HG02884 (cell line): ENCODE measurements around the gene SACS.
"Not testable (repeated sequence)": the region's sequence is repeated elsewhere in the genome, so short reads cannot be mapped to it uniquely, and the experiment has no call there.

ENCODE experiments used
- ATAC-seq: cut with Tn5 transposase; IDR thresholded peaks from one replicate; pipeline ENCODE4 v1.9.1; 2021; ENCODE audit warnings: mild to moderate bottlenecking, moderate library complexity; ENCODE audit not compliant: unreplicated experiment

SACS gene

DNA sequence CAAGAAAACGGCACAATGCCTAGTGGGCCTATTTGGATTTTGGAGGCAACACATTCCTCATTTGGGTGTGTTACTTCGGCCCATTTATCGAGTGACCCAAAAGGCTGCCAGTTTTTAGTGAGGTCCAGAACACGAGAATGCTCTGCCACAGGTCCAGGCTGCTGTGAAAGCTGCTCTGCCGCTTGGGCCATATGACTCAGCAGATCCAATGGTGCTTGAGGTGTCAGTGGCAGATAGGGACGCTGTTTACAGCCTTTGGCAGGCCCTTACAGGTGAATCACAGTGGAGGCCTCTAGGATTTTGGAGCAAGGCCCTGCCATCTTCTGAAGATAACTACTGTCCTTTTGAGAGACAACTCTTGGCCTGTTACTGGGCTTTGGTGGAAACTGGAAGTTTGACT lies 118.7 kb downstream of the SACS start:
- ATAC-seq = not testable (repeated sequence)

DNA sequence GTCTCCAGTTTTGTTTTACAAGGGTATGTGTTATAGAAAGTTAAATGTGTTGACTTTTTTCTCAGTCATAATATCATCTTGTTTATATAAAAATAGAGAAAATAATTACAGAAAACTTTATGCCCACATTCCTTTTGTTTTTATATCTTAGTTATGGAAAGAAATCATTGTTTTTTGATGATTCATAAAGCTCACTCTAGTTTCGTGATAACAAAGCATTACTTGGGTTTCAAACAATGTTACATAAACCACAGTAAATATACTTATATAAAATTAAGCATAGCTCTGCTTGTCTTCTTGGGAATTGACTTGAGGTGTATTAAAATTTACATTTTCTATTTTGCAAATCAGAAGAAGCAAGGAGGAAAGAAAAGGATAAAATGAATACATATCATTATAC lies 140.9 kb downstream of the SACS start:
- ATAC-seq = no peak

DNA sequence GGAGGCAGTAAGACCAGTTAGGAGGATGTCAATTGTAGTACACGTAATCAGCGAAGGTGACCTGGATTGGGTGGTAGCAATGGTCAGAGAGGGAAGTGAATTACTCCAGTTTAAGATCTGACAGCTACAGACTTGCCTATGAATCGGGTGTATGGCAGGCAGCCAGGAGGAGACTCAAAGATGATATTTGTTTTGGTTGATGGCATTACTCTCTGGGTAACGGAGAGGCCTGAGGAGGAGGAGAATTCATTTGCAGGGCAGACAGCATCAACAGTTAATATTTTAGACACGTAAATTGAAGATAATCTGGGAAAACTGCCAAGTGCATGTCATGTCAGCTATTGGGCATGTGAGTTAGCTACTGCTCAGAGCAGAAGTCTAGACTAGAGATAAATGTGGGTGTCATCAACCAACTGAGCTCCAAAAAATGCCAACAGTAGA lies 143.6 kb downstream of the SACS start:
- ATAC-seq = no peak

DNA sequence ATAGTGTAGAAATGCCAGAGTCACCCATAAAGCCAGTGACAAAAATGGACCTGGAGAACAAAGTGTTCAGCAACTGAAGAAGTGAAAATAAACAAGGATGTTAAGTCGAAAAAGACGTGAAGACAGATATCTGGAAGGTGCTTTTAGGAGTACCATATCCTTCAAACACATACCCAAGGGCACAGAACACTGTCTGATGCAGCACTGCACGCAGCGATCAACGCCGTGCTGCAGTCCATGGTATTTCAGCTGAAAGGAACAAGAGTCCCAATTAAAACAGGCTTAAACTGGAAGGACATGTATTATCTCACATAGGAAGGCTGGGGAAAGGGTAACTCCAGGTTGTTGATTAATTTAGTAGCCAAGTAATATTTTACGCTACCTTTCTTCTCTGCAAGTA lies 144.5 kb downstream of the SACS start:
- no peak for ATAC-seq

DNA sequence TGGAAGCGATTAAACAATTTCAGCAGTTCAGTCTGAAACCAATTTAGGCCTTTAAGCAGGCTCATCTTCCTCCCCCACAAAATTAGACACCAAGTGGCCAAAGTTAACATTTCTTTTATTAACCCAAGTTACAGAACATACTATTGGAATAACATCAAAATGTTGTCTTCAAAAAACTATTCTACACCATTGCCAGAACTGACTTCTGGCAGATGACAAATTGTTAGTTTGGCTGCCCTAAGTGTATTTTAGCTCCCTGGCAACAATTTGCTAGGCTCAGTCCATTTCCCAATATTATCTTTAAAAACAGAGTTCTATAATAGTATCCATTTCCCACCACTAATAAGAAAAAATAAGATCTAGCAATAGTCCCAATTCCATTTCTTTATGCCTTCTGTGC lies 144.9 kb downstream of the SACS start:
- no peak for ATAC-seq

DNA sequence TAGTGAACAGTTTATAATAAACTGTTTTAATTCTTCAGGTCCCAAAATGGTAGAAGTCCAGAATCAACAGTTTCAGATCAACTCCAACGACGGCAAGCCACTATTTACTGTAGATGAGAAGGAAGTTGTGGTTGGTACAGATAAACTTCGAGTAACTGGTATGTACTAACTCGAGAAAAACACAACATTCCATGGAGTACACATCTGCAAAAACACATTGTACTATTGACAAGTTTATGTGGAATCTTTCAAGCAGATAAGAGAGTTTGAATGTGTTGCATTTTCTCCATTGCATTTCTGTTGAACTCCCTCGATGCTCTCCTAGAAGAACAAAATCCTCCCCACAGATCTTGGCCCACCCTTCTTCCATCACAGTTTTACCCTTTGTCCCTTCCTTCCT lies 154.2 kb downstream of the SACS start:
- no peak for ATAC-seq
